CD8-positive, alpha-beta memory T cell (primary cell): ENCODE data around the gene NCAM1. TPM values are rescaled to one million over a fixed set of nuclear protein-coding genes. Genes with fewer than 3 reads are reported as not detected.

Experiments used
- CTCF ChIA-PET: fragments of 350-600 bp; sonication (Branson Sonifier 250); formaldehyde crosslinking; loops from one replicate; lab custom pipeline; 2021; ENCODE audit warnings: antibody characterized with exemption; lab: Charles Lee
- POLR2A ChIA-PET: fragments of 350-600 bp; sonication (Branson Sonifier 250); formaldehyde crosslinking; loops from one replicate; lab custom pipeline; 2021; ENCODE audit warnings: antibody characterized with exemption; lab: Charles Lee
- DNase-seq, 5 donors: peaks; one replicate each; pipeline versions ENCODE4 v3.0.0 to v3.0.0-alpha.2; 2020 to 2022; ENCODE audit warnings: mixed read lengths in 1 of 5
- H3K27ac ChIP-seq: one replicate; pipeline ENCODE4 v1.7.0; 2013; ENCODE audit warnings: low read depth, mild to moderate bottlenecking, low read length, moderate library complexity
- H3K27me3 ChIP-seq: 2 replicates; pipeline ENCODE4 v1.7.0; 2013; ENCODE audit warnings: low read length, mild to moderate bottlenecking; ENCODE audit not compliant: insufficient read depth, poor library complexity, severe bottlenecking
- H3K36me3 ChIP-seq: 2 replicates; pipeline ENCODE4 v1.7.0; 2013; ENCODE audit warnings: mild to moderate bottlenecking, low read length, moderate library complexity; ENCODE audit not compliant: insufficient read depth
- H3K4me1 ChIP-seq: 2 replicates; pipeline ENCODE4 v1.7.0; 2013; ENCODE audit warnings: mild to moderate bottlenecking, low read length, moderate library complexity; ENCODE audit not compliant: insufficient read depth
- H3K4me3 ChIP-seq: 2 replicates; pipeline ENCODE4 v1.7.0; 2013; ENCODE audit warnings: mild to moderate bottlenecking, low read length
- H3K9me3 ChIP-seq: 2 replicates; pipeline ENCODE4 v1.7.0; 2013; ENCODE audit warnings: mild to moderate bottlenecking, low read length
- H3K27ac Mint-ChIP-seq, 8 donors: one replicate each; pipeline ENCODE4 v1.8.0; 2020 to 2021; ENCODE audit warnings: mixed read lengths in 8 of 8, mild to moderate bottlenecking in 6 of 8, inconsistent platforms in 3 of 8, moderate library complexity in 3 of 8
- H3K27me3 Mint-ChIP-seq, 2 donors: one replicate each; pipeline ENCODE4 v1.8.0; 2020 to 2021; ENCODE audit warnings: mixed read lengths in 2 of 2, mild to moderate bottlenecking in 1 of 2, moderate library complexity in 1 of 2
- H3K36me3 Mint-ChIP-seq, 3 donors: one replicate each; pipeline ENCODE4 v1.8.0; 2020 to 2021; ENCODE audit warnings: mixed read lengths in 3 of 3, inconsistent platforms in 1 of 3, mild to moderate bottlenecking in 1 of 3
- H3K4me1 Mint-ChIP-seq, 3 donors: one replicate each; pipeline ENCODE4 v1.8.0; 2020 to 2021; ENCODE audit warnings: mixed read lengths in 3 of 3, inconsistent platforms in 1 of 3, mild to moderate bottlenecking in 1 of 3
- H3K4me3 Mint-ChIP-seq, 7 donors: one replicate each; pipeline ENCODE4 v1.8.0; 2020 to 2021; ENCODE audit warnings: mixed read lengths in 7 of 7, mild to moderate bottlenecking in 6 of 7, moderate library complexity in 4 of 7, inconsistent platforms in 2 of 7
- H3K9me3 Mint-ChIP-seq, 5 donors: one replicate each; pipeline ENCODE4 v1.8.0; 2020 to 2022; ENCODE audit warnings: mixed read lengths in 5 of 5, mild to moderate bottlenecking in 3 of 5, moderate library complexity in 2 of 5, inconsistent platforms in 1 of 5
- polyA plus RNA-seq: library from polyadenylated mRNA; unstranded; fragments of 300-500 nt; fragmentation: Illumina TruSeq; gene quantifications from one replicate; pipeline ENCODE4 v1.2.3, GENCODE V29; 2021
- total RNA-seq, 2 experiments: library from RNA; stranded (reverse); gene quantifications; one replicate each; pipeline ENCODE4 v1.2.3, GENCODE V29; 2021

NCAM1 gene
- total and polyA plus RNA-seq, 3 experiments from 2014 or later, result 0.16 to 1.7 TPM; not detected in 1

GRCh38 chr11:113137713-113138529, 176.7 kb downstream of the NCAM1 start:
- Histone ChIP-seq H3K27me3 (no peaks in the 10 kb centered on the region), H3K36me3 (no peaks in the 10 kb centered on the region), H3K4me1 (no peaks in the 10 kb centered on the region), H3K27ac (no peak overlapping the region), H3K9me3 (no peaks in the 10 kb centered on the region), H3K4me3 (no peak overlapping the region)
- no peak for DNase-seq
- Mint-ChIP-seq H3K4me1 (no peaks in the 10 kb centered on the region), H3K9me3 (no peaks in the 10 kb centered on the region), H3K27me3 (peaks cover 14 to 57% of the 10 kb centered on the region in 2 donors), H3K4me3 (no peak overlapping the region), H3K36me3 (no peaks in the 10 kb centered on the region), H3K27ac (no peak overlapping the region)
- POLR2A ChIA-PET, result no interaction called here
- CTCF ChIA-PET, result no interaction called here

DNA sequence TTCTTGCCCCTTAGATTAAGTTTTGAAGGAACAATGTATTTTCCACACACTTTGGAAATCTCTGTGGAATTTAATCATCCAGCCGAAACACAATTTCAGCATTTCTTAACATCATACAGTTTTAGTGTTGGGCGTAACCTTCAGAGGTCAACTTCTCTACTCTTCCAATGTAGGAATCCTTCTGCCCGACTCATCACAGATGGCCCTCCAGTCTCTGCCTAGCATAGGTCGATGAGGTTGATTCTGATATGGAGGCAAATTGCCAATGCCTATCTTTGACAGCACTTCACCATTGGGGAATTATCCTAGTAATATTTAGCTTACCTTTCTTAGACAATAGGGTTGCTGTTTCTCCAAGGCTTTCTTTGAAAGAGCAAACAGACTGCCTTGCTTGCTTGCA, 177.5 kb downstream of the NCAM1 start:
- Mint-ChIP-seq H3K27me3 (peaks cover 14 to 57% of the 10 kb centered on the region in 2 donors), H3K36me3 (no peaks in the 10 kb centered on the region), H3K4me3 (no peak overlapping the region), H3K27ac (no peak overlapping the region), H3K4me1 (no peaks in the 10 kb centered on the region), H3K9me3 (no peaks in the 10 kb centered on the region)
- no peaks in the 10 kb centered on the region for H3K4me1 ChIP-seq
- ChIA-PET POLR2A (no interaction called here), CTCF (interaction anchor here (1.2 kb wide), 1 partner anchor 14 kb away, joined by 3 read pairs; no protein-coding TSS in a partner anchor)
- no peak for DNase-seq
- H3K9me3 ChIP-seq, result no peaks in the 10 kb centered on the region
- no peak overlapping the region for H3K4me3 ChIP-seq
- H3K36me3 ChIP-seq, result no peaks in the 10 kb centered on the region
- H3K27ac ChIP-seq, result no peak overlapping the region
- no peaks in the 10 kb centered on the region for H3K27me3 ChIP-seq

GRCh38 chr11:113141010-113141409, 179.8 kb downstream of the NCAM1 start:
- POLR2A ChIA-PET, result no interaction called here
- no peaks in the 10 kb centered on the region for H3K4me1 ChIP-seq
- Mint-ChIP-seq H3K9me3 (no peaks in the 10 kb centered on the region), H3K27me3 (peaks cover 11 to 43% of the 10 kb centered on the region in 2 donors), H3K36me3 (no peaks in the 10 kb centered on the region), H3K4me1 (no peaks in the 10 kb centered on the region), H3K27ac (no peak overlapping the region), H3K4me3 (no peak overlapping the region)
- CTCF ChIA-PET, result no interaction called here
- DNase-seq, result no peak
- no peaks in the 10 kb centered on the region for H3K36me3 ChIP-seq
- no peak overlapping the region for H3K27ac ChIP-seq
- H3K9me3 ChIP-seq, result no peaks in the 10 kb centered on the region
- H3K27me3 ChIP-seq, result no peaks in the 10 kb centered on the region
- H3K4me3 ChIP-seq, result no peak overlapping the region

DNA sequence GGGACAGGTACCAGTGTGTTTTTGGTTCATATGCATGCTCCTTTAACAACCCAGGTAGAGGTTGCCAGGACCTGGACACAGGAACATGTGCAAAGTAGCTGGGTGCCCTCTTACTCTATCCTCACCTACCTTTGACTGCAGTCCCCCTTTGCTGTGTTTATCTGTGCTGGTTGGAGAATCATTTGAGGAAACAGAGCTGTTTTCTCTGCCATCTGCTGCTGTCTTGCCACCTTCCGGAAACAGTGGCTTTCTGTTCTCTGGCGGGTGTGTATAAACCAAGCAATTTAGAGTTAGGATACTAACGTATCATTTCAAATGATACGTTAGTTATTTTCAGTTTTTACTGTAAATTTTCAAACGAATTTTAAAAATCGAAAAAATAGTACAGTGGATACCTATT, 181.3 kb downstream of the NCAM1 start:
- H3K27me3 ChIP-seq, result no peaks in the 10 kb centered on the region
- Mint-ChIP-seq H3K4me1 (no peaks in the 10 kb centered on the region), H3K27ac (no peak overlapping the region), H3K36me3 (no peaks in the 10 kb centered on the region), H3K4me3 (no peak overlapping the region), H3K9me3 (peaks cover 0 to 3% (median 0%) of the 10 kb centered on the region in 5 donors), H3K27me3 (peaks cover 6 to 28% of the 10 kb centered on the region in 2 donors)
- no peak overlapping the region for H3K27ac ChIP-seq
- no peak overlapping the region for H3K4me3 ChIP-seq
- H3K4me1 ChIP-seq, result no peaks in the 10 kb centered on the region
- POLR2A ChIA-PET, result no interaction called here
- H3K36me3 ChIP-seq, result no peaks in the 10 kb centered on the region
- DNase-seq, result no peak
- H3K9me3 ChIP-seq, result no peaks in the 10 kb centered on the region
- CTCF ChIA-PET, result no interaction called here

DNA sequence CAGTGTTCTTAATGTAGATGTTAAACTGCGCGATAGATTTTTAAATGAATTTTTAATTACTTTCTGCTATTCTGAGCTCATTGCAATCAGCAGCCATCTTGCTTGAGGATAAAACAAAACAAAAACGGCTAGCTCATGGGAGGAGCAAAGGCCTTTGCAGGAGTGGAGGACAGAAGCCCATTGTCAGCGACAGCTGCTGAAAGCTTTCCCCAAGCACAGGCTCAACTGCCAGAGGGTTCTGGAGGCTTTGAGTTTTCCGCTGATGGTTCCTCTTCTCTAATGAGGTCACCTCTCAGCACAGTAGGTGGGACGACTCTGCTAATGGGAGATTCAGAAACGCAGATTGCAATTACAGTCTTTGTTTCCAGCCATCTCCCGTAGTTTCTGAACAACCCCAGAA, 186.0 kb downstream of the NCAM1 start:
- no peak overlapping the region for H3K4me3 ChIP-seq
- H3K27me3 ChIP-seq, result no peaks in the 10 kb centered on the region
- H3K9me3 ChIP-seq, result no peaks in the 10 kb centered on the region
- no peaks in the 10 kb centered on the region for H3K36me3 ChIP-seq
- Mint-ChIP-seq H3K4me3 (no peak overlapping the region), H3K4me1 (no peaks in the 10 kb centered on the region), H3K27me3 (peaks cover 7 to 8% of the 10 kb centered on the region in 2 donors), H3K9me3 (peaks cover 0 to 4% (median 0%) of the 10 kb centered on the region in 5 donors), H3K36me3 (no peaks in the 10 kb centered on the region), H3K27ac (no peak overlapping the region)
- H3K4me1 ChIP-seq, result no peaks in the 10 kb centered on the region
- no peak for DNase-seq
- ChIA-PET POLR2A (no interaction called here), CTCF (no interaction called here)
- H3K27ac ChIP-seq, result no peak overlapping the region

- Histone ChIP-seq H3K4me1 (no peaks in the 10 kb centered on the region), H3K9me3 (no peaks in the 10 kb centered on the region), H3K4me3 (no peak overlapping the region), H3K27ac (no peak overlapping the region), H3K27me3 (no peaks in the 10 kb centered on the region), H3K36me3 (no peaks in the 10 kb centered on the region)
- no peak overlapping the region for H3K4me3 Mint-ChIP-seq
- ChIA-PET CTCF (no interaction called here), POLR2A (no interaction called here)
- no peak overlapping the region for H3K27ac Mint-ChIP-seq
- no peaks in the 10 kb centered on the region for H3K4me1 Mint-ChIP-seq
- peaks cover 4 to 7% of the 10 kb centered on the region in 2 donors for H3K27me3 Mint-ChIP-seq
- DNase-seq, result no peak
- no peaks in the 10 kb centered on the region for H3K36me3 Mint-ChIP-seq
- peaks cover 0 to 4% (median 0%) of the 10 kb centered on the region in 5 donors for H3K9me3 Mint-ChIP-seq
These were observed 186.9 kb downstream of the NCAM1 start for GRCh38 chr11:113148076-113148475.

DNA sequence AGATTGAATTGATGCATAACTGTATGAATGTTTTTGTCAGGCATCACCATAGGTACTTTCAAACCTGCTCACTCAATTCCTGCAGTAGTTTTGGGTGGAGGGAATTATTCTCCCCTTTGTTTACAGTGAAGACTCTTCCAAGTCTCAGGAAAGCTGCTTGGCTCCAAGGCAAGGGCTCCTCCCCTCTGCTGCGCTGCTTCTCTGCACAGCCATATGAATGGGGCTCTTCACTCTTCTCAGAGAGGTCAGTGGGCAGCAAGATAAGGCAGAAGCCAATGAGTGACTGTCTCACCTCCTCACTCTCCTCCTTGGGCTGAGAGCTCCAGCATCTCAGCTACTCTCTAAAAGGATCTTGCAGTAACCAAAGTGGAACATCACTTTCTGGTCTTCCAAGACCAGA, 187.4 kb downstream of the NCAM1 start:
- Mint-ChIP-seq H3K36me3 (no peaks in the 10 kb centered on the region), H3K4me3 (no peak overlapping the region), H3K27me3 (peaks cover 4 to 7% of the 10 kb centered on the region in 2 donors), H3K9me3 (peaks cover 0 to 4% (median 0%) of the 10 kb centered on the region in 5 donors), H3K4me1 (no peaks in the 10 kb centered on the region), H3K27ac (no peak overlapping the region)
- Histone ChIP-seq H3K4me1 (no peaks in the 10 kb centered on the region), H3K4me3 (no peak overlapping the region), H3K36me3 (no peaks in the 10 kb centered on the region), H3K27me3 (no peaks in the 10 kb centered on the region), H3K27ac (no peak overlapping the region), H3K9me3 (no peaks in the 10 kb centered on the region)
- ChIA-PET CTCF (no interaction called here), POLR2A (no interaction called here)
- no peak for DNase-seq

DNA sequence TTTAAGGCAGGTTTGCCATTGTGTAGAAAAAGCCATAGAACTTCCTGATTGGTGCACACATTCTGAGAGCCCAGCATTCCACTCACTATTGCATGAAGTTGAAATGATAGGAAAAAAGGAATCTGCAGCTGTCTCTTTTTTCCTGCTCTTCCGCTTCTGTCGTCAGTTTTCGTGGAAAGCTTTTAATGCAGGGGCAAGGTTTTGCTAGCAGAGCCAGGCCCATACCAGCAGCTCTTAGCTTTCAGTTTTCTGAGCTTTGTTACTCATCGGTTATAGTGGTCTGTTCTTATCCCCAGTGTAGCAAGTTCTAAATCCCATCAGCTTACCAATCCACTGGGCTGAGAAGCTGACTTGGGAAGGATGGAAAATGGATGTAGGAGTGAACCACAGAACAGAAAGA, 190.3 kb downstream of the NCAM1 start:
- POLR2A ChIA-PET, result no interaction called here
- Mint-ChIP-seq H3K4me3 (no peak overlapping the region), H3K4me1 (no peaks in the 10 kb centered on the region), H3K36me3 (no peaks in the 10 kb centered on the region), H3K9me3 (peaks cover 0 to 3% (median 0%) of the 10 kb centered on the region in 5 donors), H3K27ac (no peak overlapping the region), H3K27me3 (peaks cover 4 to 5% of the 10 kb centered on the region in 2 donors)
- Histone ChIP-seq H3K9me3 (no peaks in the 10 kb centered on the region), H3K4me1 (no peaks in the 10 kb centered on the region), H3K36me3 (no peaks in the 10 kb centered on the region), H3K27ac (no peak overlapping the region), H3K4me3 (no peak overlapping the region), H3K27me3 (no peaks in the 10 kb centered on the region)
- CTCF ChIA-PET, result no interaction called here
- DNase-seq, result no peak
